Fibroblast of lung (primary cell): Measurements from ENCODE around the gene KRTCAP2. TPM values are rescaled to one million over a fixed set of nuclear protein-coding genes. Genes with fewer than 3 reads are reported as not detected.
"Not testable (repeated sequence)": the region's sequence is repeated elsewhere in the genome, so short reads cannot be mapped to it uniquely, and the experiment has no call there.

ENCODE experiments used
- DNase-seq, 2 donors: peaks; one replicate each; pipeline versions ENCODE4 v3.0.0 to v3.0.0-alpha.2; 2010; ENCODE audit warnings: low read depth in 2 of 2
- H2AFZ ChIP-seq: 2 replicates; pipeline ENCODE4 v1.5.1; 2012; ENCODE audit warnings: low read length, control low read depth, inconsistent platforms
- H3K27ac ChIP-seq: 2 replicates; pipeline ENCODE4 v1.5.1; 2011; ENCODE audit warnings: low read length, control low read depth; ENCODE audit not compliant: insufficient read depth
- H3K27me3 ChIP-seq: 2 replicates; pipeline ENCODE4 v1.5.1; 2011; ENCODE audit warnings: mild to moderate bottlenecking, low read length; ENCODE audit not compliant: control insufficient read depth, insufficient read depth
- H3K36me3 ChIP-seq: 2 replicates; pipeline ENCODE4 v1.5.1; 2011; ENCODE audit warnings: low read length; ENCODE audit not compliant: control insufficient read depth, insufficient read depth
- H3K4me1 ChIP-seq: 2 replicates; pipeline ENCODE4 v1.5.1; 2011; ENCODE audit warnings: low read length; ENCODE audit not compliant: control insufficient read depth, insufficient read depth; ENCODE audit errors: extremely low read depth
- H3K4me2 ChIP-seq: 2 replicates; pipeline ENCODE4 v1.5.1; 2011; ENCODE audit warnings: low read length, control low read depth; ENCODE audit not compliant: insufficient read depth; ENCODE audit errors: extremely low read depth
- H3K4me3 ChIP-seq, 4 experiments: fragments of 200-600 bp in 1 of 4; sonication (generic) in 1 of 4; replicated peaks in 1 of 4; 2 replicates each; pipeline ENCODE4 v1.5.1; 2011 to 2016; ENCODE audit warnings: low read length in 4 of 4, low read depth in 3 of 4, mild to moderate bottlenecking in 3 of 4, control low read depth in 2 of 4, inconsistent platforms in 1 of 4, mixed read lengths in 1 of 4; ENCODE audit not compliant: insufficient read depth in 1 of 4; ENCODE audit errors: control extremely low read depth in 1 of 4
- H3K79me2 ChIP-seq: 2 replicates; pipeline ENCODE4 v1.5.1; 2012; ENCODE audit warnings: mild to moderate bottlenecking, low read length, inconsistent platforms; ENCODE audit not compliant: control insufficient read depth, insufficient read depth
- H3K9ac ChIP-seq: 2 replicates; pipeline ENCODE4 v1.5.1; 2011; ENCODE audit warnings: mild to moderate bottlenecking, low read length, control low read depth; ENCODE audit not compliant: insufficient read depth
- H3K9me3 ChIP-seq: 2 replicates; pipeline ENCODE4 v1.5.1; 2012; ENCODE audit warnings: low read depth, low read length; ENCODE audit not compliant: control insufficient read depth, insufficient read depth
- H4K20me1 ChIP-seq: 2 replicates; pipeline ENCODE4 v1.5.1; 2011; ENCODE audit warnings: low read length; ENCODE audit not compliant: control insufficient read depth, insufficient read depth; ENCODE audit errors: extremely low read depth
- CTCF ChIP-seq, 2 donors: IDR thresholded peaks in 1 of 2; conservative IDR thresholded peaks in 1 of 2; 1 replicate in 1 of 2; 2 replicates in 1 of 2; pipeline ENCODE4 v1.5.1; 2011 to 2012; ENCODE audit warnings: low read length in 2 of 2, control low read depth in 1 of 2, inconsistent platforms in 1 of 2, low read depth in 1 of 2, mild to moderate bottlenecking in 1 of 2
- EZH2 ChIP-seq: IDR thresholded peaks from 2 replicates; pipeline ENCODE4 v1.5.1; 2012; ENCODE audit warnings: low read length, control low read depth, mild to moderate bottlenecking; ENCODE audit errors: missing control alignments
- polyA plus RNA-seq, 2 donors: library from polyadenylated mRNA; depleted of rRNA in 1 of 2; stranded (reverse) in 1 of 2; unstranded in 1 of 2; fragments of >200 nt; gene quantifications; 2 replicates each; pipeline ENCODE4 v1.2.1, GENCODE V29; 2011 to 2012; ENCODE audit warnings: missing spikeins in 1 of 2
- total RNA-seq: library from RNA; depleted of rRNA; stranded (reverse); fragments of >200 nt; gene quantifications from 2 replicates; pipeline ENCODE4 v1.2.1, GENCODE V29; 2014

KRTCAP2 gene
- total and polyA plus RNA-seq, 2 donors (not counting 1 experiment from before 2014, with no cell fraction given): 123 to 125 TPM

- no peak for DNase-seq
Observed at GRCh38 chr1:155192346-155193274, 19.5 kb upstream of the KRTCAP2 start.

GRCh38 chr1:155191904-155192303 lies 18.8 kb upstream of the KRTCAP2 start:
- Histone ChIP-seq H3K27me3 (no peaks in the 10 kb centered on the region), H3K36me3 (peaks cover 4% of the 10 kb centered on the region), H3K4me3 (no peak overlapping the region), H3K79me2 (peaks cover 8% of the 10 kb centered on the region), H3K9me3 (no peaks in the 10 kb centered on the region), H4K20me1 (no peaks in the 10 kb centered on the region), H3K9ac (no peak overlapping the region), H3K4me1 (peaks cover 19% of the 10 kb centered on the region), H2AFZ (no peak overlapping the region), H3K27ac (no peak overlapping the region), H3K4me2 (no peak overlapping the region)
- DNase-seq: no peak
- no peak for TF ChIP-seq CTCF (conservative IDR thresholded peaks at IDR 0.05 in 1 of 2, IDR thresholded peaks at IDR 0.05 in 1 of 2; ENCODE audit: low read depth in 1 of 2, low read length in 2 of 2)
- no peak for TF ChIP-seq EZH2

More at GRCh38 chr1:155192346-155193274, 19.5 kb upstream of the KRTCAP2 start:
- TF ChIP-seq EZH2 (no peak), CTCF (conservative IDR thresholded peaks at IDR 0.05 in 1 of 2, IDR thresholded peaks at IDR 0.05 in 1 of 2; ENCODE audit: low read depth in 1 of 2, low read length in 2 of 2) (no peak)
- peaks cover 8% of the 10 kb centered on the region for H3K79me2 ChIP-seq
- no peaks in the 10 kb centered on the region for H3K9me3 ChIP-seq
- H3K4me2 ChIP-seq: peak overlapping the region; percentile 55
- no peaks in the 10 kb centered on the region for H3K27me3 ChIP-seq
- peak overlapping the region; percentile 94 for H3K27ac ChIP-seq
- no peaks in the 10 kb centered on the region for H4K20me1 ChIP-seq
- peak overlapping the region; percentile 78 for H3K9ac ChIP-seq
- peak overlapping the region in 3 of 4 experiments; percentile 3 to 64 (median 46) for H3K4me3 ChIP-seq
- H2AFZ ChIP-seq: no peak overlapping the region
- H3K36me3 ChIP-seq: peaks cover 7% of the 10 kb centered on the region
- peaks cover 19% of the 10 kb centered on the region for H3K4me1 ChIP-seq

GRCh38 chr1:155189926-155190325 lies 16.8 kb upstream of the KRTCAP2 start:
- H3K9ac ChIP-seq, DNase-seq, H3K4me3 ChIP-seq, H4K20me1 ChIP-seq, H3K27ac ChIP-seq, H3K36me3 ChIP-seq, H3K79me2 ChIP-seq, H3K9me3 ChIP-seq, H3K4me2 ChIP-seq, H2AFZ ChIP-seq, H3K27me3 ChIP-seq: not testable (repeated sequence)
- peaks cover 12% of the 10 kb centered on the region for H3K4me1 ChIP-seq
